Trophoblast cell (in vitro differentiated cells and primary cell): ENCODE results near the gene FBXL2.
A peak's percentile ranks its signal among the peaks of the same experiment; 100 is the strongest.

Experiments used
- DNase-seq, 2 donors: peaks; one replicate each; pipeline ENCODE4 v3.0.0-alpha.2; 2016
- H2AFZ ChIP-seq: 2 replicates; pipeline ENCODE4 v1.6.1; 2013; ENCODE audit warnings: low read length, moderate library complexity, mild to moderate bottlenecking; ENCODE audit not compliant: insufficient read depth, poor library complexity
- H2AK5ac ChIP-seq: 2 replicates; pipeline ENCODE4 v1.6.1; 2013; ENCODE audit warnings: mild to moderate bottlenecking, low read length
- H2BK120ac ChIP-seq: 2 replicates; pipeline ENCODE4 v1.6.1; 2013; ENCODE audit warnings: low read length, mild to moderate bottlenecking, moderate library complexity; ENCODE audit not compliant: insufficient read depth, poor library complexity
- H2BK12ac ChIP-seq: 2 replicates; pipeline ENCODE4 v1.6.1; 2013; ENCODE audit warnings: mild to moderate bottlenecking, low read length, moderate library complexity
- H2BK5ac ChIP-seq: 2 replicates; pipeline ENCODE4 v1.6.1; 2013; ENCODE audit warnings: low read length, low read depth, moderate library complexity, mild to moderate bottlenecking; ENCODE audit not compliant: poor library complexity
- H3K14ac ChIP-seq: 2 replicates; pipeline ENCODE4 v1.6.1; 2013; ENCODE audit warnings: mild to moderate bottlenecking, low read length
- H3K18ac ChIP-seq: 2 replicates; pipeline ENCODE4 v1.6.1; 2013; ENCODE audit warnings: mild to moderate bottlenecking, low read length
- H3K23ac ChIP-seq: 2 replicates; pipeline ENCODE4 v1.6.1; 2013; ENCODE audit warnings: low read length
- H3K27ac ChIP-seq: 2 replicates; pipeline ENCODE4 v1.5.1; 2013; ENCODE audit warnings: low read depth, mild to moderate bottlenecking, inconsistent platforms, low read length, moderate library complexity
- H3K27me3 ChIP-seq: 2 replicates; pipeline ENCODE4 v1.6.1; 2013; ENCODE audit warnings: inconsistent platforms, mild to moderate bottlenecking, low read length, moderate library complexity; ENCODE audit not compliant: insufficient read depth
- H3K36me3 ChIP-seq, 2 experiments: 1 replicate in 1 of 2; 2 replicates in 1 of 2; pipeline ENCODE4 v1.6.1; 2013; ENCODE audit warnings: low read length in 2 of 2, mild to moderate bottlenecking in 2 of 2, moderate library complexity in 1 of 2; ENCODE audit not compliant: insufficient read depth in 2 of 2, control insufficient read depth in 1 of 2
- H3K4ac ChIP-seq: 2 replicates; pipeline ENCODE4 v1.6.1; 2013; ENCODE audit warnings: low read depth, mild to moderate bottlenecking, low read length, moderate library complexity
- H3K4me1 ChIP-seq, 2 experiments: 1 replicate in 1 of 2; 2 replicates in 1 of 2; pipeline ENCODE4 v1.6.1; 2013; ENCODE audit warnings: low read length in 2 of 2, mild to moderate bottlenecking in 2 of 2, moderate library complexity in 1 of 2; ENCODE audit not compliant: insufficient read depth in 2 of 2, control insufficient read depth in 1 of 2
- H3K4me2 ChIP-seq: 2 replicates; pipeline ENCODE4 v1.6.1; 2013; ENCODE audit warnings: inconsistent platforms, mild to moderate bottlenecking, low read length, moderate library complexity
- H3K4me3 ChIP-seq: 2 replicates; pipeline ENCODE4 v1.5.1; 2013; ENCODE audit warnings: mild to moderate bottlenecking, low read depth, low read length, inconsistent platforms
- H3K79me1 ChIP-seq: one replicate; pipeline ENCODE4 v1.6.1; 2013; ENCODE audit warnings: low read length
- H3K79me2 ChIP-seq: 2 replicates; pipeline ENCODE4 v1.6.1; 2013; ENCODE audit warnings: low read length, mild to moderate bottlenecking; ENCODE audit not compliant: control insufficient read depth, insufficient read depth, poor library complexity
- H3K9ac ChIP-seq: 2 replicates; pipeline ENCODE4 v1.6.1; 2013; ENCODE audit warnings: mild to moderate bottlenecking, low read length
- H3K9me3 ChIP-seq: 2 replicates; pipeline ENCODE4 v1.6.1; 2013; ENCODE audit warnings: low read depth, mild to moderate bottlenecking, control low read depth, inconsistent platforms, low read length; ENCODE audit not compliant: insufficient read depth
- H4K12ac ChIP-seq: 2 replicates; pipeline ENCODE4 v1.6.1; 2013; ENCODE audit warnings: low read depth, mild to moderate bottlenecking, low read length, moderate library complexity
- H4K8ac ChIP-seq: 2 replicates; pipeline ENCODE4 v1.6.1; 2013; ENCODE audit warnings: low read depth, mild to moderate bottlenecking, low read length, moderate library complexity
- H4K91ac ChIP-seq: one replicate; pipeline ENCODE4 v1.6.1; 2013; ENCODE audit warnings: low read depth, mild to moderate bottlenecking, low read length, moderate library complexity
- WGBS: extraction: QIAGEN DNeasy Blood & Tissue Kit; methylation state at CpG from one replicate; pipeline ENCODE4 v1.1.7; 2013; ENCODE audit warnings: missing lambda C conversion rate; ENCODE audit not compliant: insufficient read length, insufficient coverage; ENCODE audit errors: extremely low coverage; 5-methylcytosine and 5-hydroxymethylcytosine counted together

Gene FBXL2

DNA sequence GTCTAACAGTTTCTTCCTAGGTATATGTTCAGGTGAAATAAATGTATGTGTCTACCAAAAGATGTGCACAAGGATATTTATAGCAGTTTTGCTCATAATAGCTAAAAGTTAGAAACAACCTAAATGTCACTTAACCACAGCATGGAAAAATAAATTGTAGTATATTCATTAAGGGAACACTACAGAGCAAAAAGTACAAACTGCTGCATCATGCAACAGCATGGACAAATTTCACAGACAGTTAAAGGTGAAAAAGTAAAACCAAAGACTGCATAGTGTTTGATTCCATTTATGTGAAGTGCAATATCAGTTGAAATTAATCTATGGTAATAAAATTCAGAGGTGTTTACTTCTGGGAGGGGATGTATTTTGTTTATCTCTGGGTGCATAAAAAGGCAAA lies 62.5 kb downstream of the FBXL2 start:
- H4K91ac ChIP-seq = no peak overlapping the region
- H4K12ac ChIP-seq = no peak overlapping the region

DNA sequence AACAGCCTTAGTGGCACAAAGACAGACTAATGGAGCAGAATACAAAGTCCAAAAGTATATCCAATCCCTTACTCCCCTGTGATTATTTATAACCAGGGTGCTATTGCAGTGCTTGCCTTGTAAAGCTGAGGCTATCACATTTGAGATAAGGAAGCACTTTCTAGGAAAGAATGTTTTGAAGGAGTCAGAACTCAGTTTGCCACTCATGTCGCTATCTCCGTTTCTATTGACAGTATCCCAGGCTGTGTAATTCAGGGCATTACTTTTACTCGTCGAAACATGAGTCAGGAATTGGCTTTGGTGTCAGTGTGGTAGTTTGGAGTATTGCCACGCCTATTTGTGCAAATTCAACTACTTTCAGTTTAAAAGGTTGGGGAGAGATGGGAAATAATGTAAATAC lies 78.4 kb downstream of the FBXL2 start:
- Histone ChIP-seq H3K27me3 (no peaks in the 10 kb centered on the region), H3K4me3 (no peak overlapping the region), H3K9ac (no peak overlapping the region), H3K18ac (no peak overlapping the region), H3K9me3 (no peaks in the 10 kb centered on the region), H3K79me2 (no peaks in the 10 kb centered on the region), H3K36me3 (no peaks in the 10 kb centered on the region), H3K4me2 (no peak overlapping the region), H3K27ac (no peak overlapping the region), H3K4me1 (no peaks in the 10 kb centered on the region), H4K91ac (no peak overlapping the region), H2BK12ac (no peak overlapping the region), H3K14ac (no peak overlapping the region), H2BK120ac (no peak overlapping the region), H2BK5ac (no peak overlapping the region), H3K79me1 (no peaks in the 10 kb centered on the region), H3K4ac (no peak overlapping the region), H2AK5ac (no peak overlapping the region), H2AFZ (no peak overlapping the region), H4K12ac (no peak overlapping the region), H3K23ac (no peak overlapping the region), H4K8ac (no peak overlapping the region)
- DNase-seq = no peak
- WGBS = no CpG with 5 or more reads among the region's 5 CpGs

More for the DNA sequence above, 62.5 kb downstream of the FBXL2 start:
- H3K79me1 ChIP-seq = no peaks in the 10 kb centered on the region
- no peak overlapping the region for H2BK120ac ChIP-seq
- H3K4ac ChIP-seq = no peak overlapping the region
- no peak overlapping the region for H3K4me3 ChIP-seq
- H3K79me2 ChIP-seq = no peaks in the 10 kb centered on the region
- H3K27me3 ChIP-seq = no peaks in the 10 kb centered on the region
- H2BK5ac ChIP-seq = no peak overlapping the region
- H3K4me2 ChIP-seq = no peak overlapping the region
- no peak overlapping the region for H3K18ac ChIP-seq
- DNase-seq = no peak
- no peaks in the 10 kb centered on the region for H3K9me3 ChIP-seq
- no peak overlapping the region for H4K8ac ChIP-seq
- no peak overlapping the region for H3K23ac ChIP-seq
- no peak overlapping the region for H3K9ac ChIP-seq
- no peaks in the 10 kb centered on the region for H3K36me3 ChIP-seq
- H2AK5ac ChIP-seq = no peak overlapping the region
- H2AFZ ChIP-seq = no peak overlapping the region
- H2BK12ac ChIP-seq = no peak overlapping the region
- H3K27ac ChIP-seq = no peak overlapping the region
- H3K4me1 ChIP-seq = no peaks in the 10 kb centered on the region
- H3K14ac ChIP-seq = no peak overlapping the region

DNA sequence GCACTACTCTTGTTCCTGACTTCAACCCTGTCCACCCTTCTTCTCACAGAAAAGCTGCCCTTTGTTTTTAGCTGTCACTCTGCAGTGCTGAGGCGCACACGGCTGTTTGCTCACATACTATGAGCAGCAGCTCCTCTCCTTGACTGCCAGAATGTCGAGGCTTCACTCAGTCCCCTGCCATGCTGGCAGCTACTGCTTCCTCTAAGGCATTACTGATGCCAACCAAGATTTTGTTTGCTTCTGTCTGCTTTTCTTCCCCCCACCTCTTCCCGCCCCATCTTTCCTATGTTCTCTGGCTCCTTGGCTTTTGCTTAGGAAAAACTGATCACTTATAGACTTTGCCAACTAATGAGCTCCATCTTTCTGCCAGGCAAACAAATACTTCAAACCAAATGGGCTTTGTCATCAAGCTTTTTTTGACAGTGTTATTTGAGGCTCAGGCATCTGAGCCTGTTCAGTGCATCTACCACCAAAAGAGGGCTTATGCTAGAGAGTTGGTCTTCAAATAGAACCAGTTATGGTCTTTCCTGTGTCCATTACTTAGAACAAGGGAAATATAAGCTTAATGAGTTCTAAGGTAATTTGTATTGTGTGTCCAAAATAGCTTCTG lies 81.0 kb downstream of the FBXL2 start:
- H3K4ac ChIP-seq = no peak overlapping the region
- H2BK5ac ChIP-seq = no peak overlapping the region
- H3K9me3 ChIP-seq = no peaks in the 10 kb centered on the region
- no peak for DNase-seq
- no peak overlapping the region for H2AK5ac ChIP-seq
- no peak overlapping the region for H4K91ac ChIP-seq
- H2AFZ ChIP-seq = no peak overlapping the region
- H3K14ac ChIP-seq = no peak overlapping the region
- H3K23ac ChIP-seq = no peak overlapping the region
- no peak overlapping the region for H3K9ac ChIP-seq
- H4K8ac ChIP-seq = no peak overlapping the region
- H3K4me3 ChIP-seq = no peak overlapping the region
- H3K36me3 ChIP-seq = no peaks in the 10 kb centered on the region
- no peak overlapping the region for H3K4me2 ChIP-seq
- whole genome bisulfite sequencing = no CpG with 5 or more reads among the region's 4 CpGs
- no peak overlapping the region for H2BK12ac ChIP-seq
- H4K12ac ChIP-seq = no peak overlapping the region
- H3K4me1 ChIP-seq = no peaks in the 10 kb centered on the region
- H3K27me3 ChIP-seq = no peaks in the 10 kb centered on the region
- no peaks in the 10 kb centered on the region for H3K79me1 ChIP-seq
- H3K27ac ChIP-seq = no peak overlapping the region
- H2BK120ac ChIP-seq = no peak overlapping the region
- no peak overlapping the region for H3K18ac ChIP-seq
- H3K79me2 ChIP-seq = no peaks in the 10 kb centered on the region

DNA sequence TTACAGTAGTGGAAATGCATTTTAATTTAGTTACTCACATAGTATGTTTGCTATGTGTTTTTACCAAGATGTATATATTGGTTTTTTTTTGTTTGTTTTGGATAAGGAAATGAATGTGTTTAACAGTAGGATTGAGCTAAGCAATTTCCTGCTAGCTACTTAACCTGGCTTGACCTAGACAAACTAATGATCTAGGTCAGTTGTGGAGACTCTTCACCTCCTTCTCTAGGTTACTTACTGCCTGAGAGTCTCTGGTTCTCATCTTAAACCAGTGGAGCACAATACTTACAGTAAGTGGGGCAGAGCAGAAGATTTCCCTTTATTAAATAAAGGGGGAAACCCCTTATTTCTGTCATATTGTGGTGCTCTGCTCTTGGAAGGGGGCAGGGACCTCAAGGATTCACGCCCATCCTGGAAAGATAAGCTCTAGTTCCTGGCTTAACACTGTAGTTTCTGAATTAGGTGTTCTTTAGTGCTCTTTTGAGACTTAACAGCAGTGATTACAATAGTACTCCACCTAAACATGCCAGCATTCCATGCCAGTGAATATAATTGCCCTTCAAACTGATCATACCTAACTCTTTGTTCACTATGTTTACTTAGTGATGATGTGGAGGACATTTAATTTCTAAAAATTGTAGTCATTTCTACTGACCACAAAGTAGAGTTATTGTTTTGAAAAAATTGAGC lies 83.0 kb downstream of the FBXL2 start:
- no peak overlapping the region for H3K4me3 ChIP-seq
- no peaks in the 10 kb centered on the region for H3K4me1 ChIP-seq
- peak in 1 of 2 donors; percentile 19 for DNase-seq
- no peak overlapping the region for H3K23ac ChIP-seq
- no peak overlapping the region for H4K12ac ChIP-seq
- no peak overlapping the region for H3K14ac ChIP-seq
- H4K8ac ChIP-seq = no peak overlapping the region
- H2BK120ac ChIP-seq = no peak overlapping the region
- H3K27ac ChIP-seq = no peak overlapping the region
- no peaks in the 10 kb centered on the region for H3K36me3 ChIP-seq
- H3K4me2 ChIP-seq = no peak overlapping the region
- no peaks in the 10 kb centered on the region for H3K27me3 ChIP-seq
- no peak overlapping the region for H2AK5ac ChIP-seq
- H3K9me3 ChIP-seq = no peaks in the 10 kb centered on the region
- no peaks in the 10 kb centered on the region for H3K79me2 ChIP-seq
- H2AFZ ChIP-seq = no peak overlapping the region
- H3K9ac ChIP-seq = no peak overlapping the region
- no peak overlapping the region for H2BK5ac ChIP-seq
- no peak overlapping the region for H4K91ac ChIP-seq
- H3K4ac ChIP-seq = no peak overlapping the region
- H2BK12ac ChIP-seq = no peak overlapping the region
- H3K18ac ChIP-seq = no peak overlapping the region
- WGBS = no CpG with 5 or more reads among the region's 1 CpG
- no peaks in the 10 kb centered on the region for H3K79me1 ChIP-seq
